Gastrocnemius medialis (tissue), 4 donors: ENCODE results near the gene TELO2.

ENCODE experiments used
- POLR2A ChIP-seq, 2 donors: fragments of 450-650 bp; IDR thresholded peaks; one replicate each; pipeline ENCODE4 v1.6.1; 2017; ENCODE audit warnings: antibody characterized with exemption in 2 of 2, mild to moderate bottlenecking in 2 of 2, moderate library complexity in 2 of 2
- TF ChIP-seq, protein P1 (sequence below), 5 experiments: fragments of 450-650 bp in 3 of 5; fragments of 200-600 bp in 2 of 5; sonication (generic) in 2 of 5; IDR thresholded peaks in 4 of 5; conservative IDR thresholded peaks in 1 of 5; 1 replicate in 4 of 5; 2 replicates in 1 of 5; pipeline ENCODE4 v1.5.1; 2016 to 2019; ENCODE audit warnings: antibody characterized with exemption in 5 of 5, mild to moderate bottlenecking in 3 of 5, moderate library complexity in 3 of 5

GRCh38 chr16:1523581-1524245 is 30.6 kb downstream of the TELO2 start:
- TF ChIP-seq POLR2A (IDR thresholded peaks at IDR 0.05), result no peak
- TF ChIP-seq, protein P1, sequence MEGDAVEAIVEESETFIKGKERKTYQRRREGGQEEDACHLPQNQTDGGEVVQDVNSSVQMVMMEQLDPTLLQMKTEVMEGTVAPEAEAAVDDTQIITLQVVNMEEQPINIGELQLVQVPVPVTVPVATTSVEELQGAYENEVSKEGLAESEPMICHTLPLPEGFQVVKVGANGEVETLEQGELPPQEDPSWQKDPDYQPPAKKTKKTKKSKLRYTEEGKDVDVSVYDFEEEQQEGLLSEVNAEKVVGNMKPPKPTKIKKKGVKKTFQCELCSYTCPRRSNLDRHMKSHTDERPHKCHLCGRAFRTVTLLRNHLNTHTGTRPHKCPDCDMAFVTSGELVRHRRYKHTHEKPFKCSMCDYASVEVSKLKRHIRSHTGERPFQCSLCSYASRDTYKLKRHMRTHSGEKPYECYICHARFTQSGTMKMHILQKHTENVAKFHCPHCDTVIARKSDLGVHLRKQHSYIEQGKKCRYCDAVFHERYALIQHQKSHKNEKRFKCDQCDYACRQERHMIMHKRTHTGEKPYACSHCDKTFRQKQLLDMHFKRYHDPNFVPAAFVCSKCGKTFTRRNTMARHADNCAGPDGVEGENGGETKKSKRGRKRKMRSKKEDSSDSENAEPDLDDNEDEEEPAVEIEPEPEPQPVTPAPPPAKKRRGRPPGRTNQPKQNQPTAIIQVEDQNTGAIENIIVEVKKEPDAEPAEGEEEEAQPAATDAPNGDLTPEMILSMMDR (IDR thresholded peaks at IDR 0.05 in 4 of 5, conservative IDR thresholded peaks at IDR 0.05 in 1 of 5), result no peak
